Left renal pelvis (tissue), 4 donors: ENCODE measurements around the gene ARHGAP19. TPM values are rescaled to one million over a fixed set of nuclear protein-coding genes. Genes with fewer than 3 reads are reported as not detected.
A peak's percentile ranks its signal among the peaks of the same experiment; 100 is the strongest.

Experiments
- DNase-seq, 4 donors: peaks; one replicate each; pipeline ENCODE4 v3.0.0-alpha.2; 2013; ENCODE audit warnings: low read depth in 4 of 4, low spot score in 3 of 4
- polyA plus RNA-seq, 4 donors: library from polyadenylated mRNA; unstranded; fragments of 120-200 nt; gene quantifications; one replicate each; pipeline ENCODE4 v1.2.1, GENCODE V29; 2013; ENCODE audit not compliant: insufficient read length in 4 of 4

ARHGAP19 gene
- polyA plus RNA-seq: 10 to 100 TPM; 20.9 to 37.9 (median 31.1) TPM

- DNase-seq: peak; percentile 95 to 97 (median 96)
These were observed at the start of gene ARHGAP19 for GRCh38 chr10:97292097-97292861. Gene ARHGAP19 (minus strand): TSS chr10:97292637. CDS start chr10:97292627, 10 bp downstream.

- DNase-seq: no peak
These were observed 49.0 kb upstream of the ARHGAP19 start for GRCh38 chr10:97341416-97341815.

- DNase-seq: no peak
These were observed 45.6 kb upstream of the ARHGAP19 start for GRCh38 chr10:97338041-97338440.

- DNase-seq: no peak
These were observed 44.8 kb upstream of the ARHGAP19 start for GRCh38 chr10:97336942-97337831.

GRCh38 chr10:97336446-97336845 lies 44.0 kb upstream of the ARHGAP19 start:
- no peak for DNase-seq

GRCh38 chr10:97336006-97336405 lies 43.6 kb upstream of the ARHGAP19 start:
- no peak for DNase-seq

GRCh38 chr10:97335188-97335619 lies 42.8 kb upstream of the ARHGAP19 start:
- DNase-seq: no peak

- peak in 3 of 4 donors; percentile 82 to 83 (median 83) for DNase-seq
These were observed 42.1 kb upstream of the ARHGAP19 start, which contains the start of gene FRAT2 for GRCh38 chr10:97334370-97335175. Gene FRAT2 (minus strand): TSS chr10:97334729. CDS start chr10:97334572, 157 bp downstream.

- DNase-seq: no peak
These were observed 41.3 kb upstream of the ARHGAP19 start for GRCh38 chr10:97333601-97334369.

- DNase-seq: no peak
These were observed 40.8 kb upstream of the ARHGAP19 start for GRCh38 chr10:97333351-97333600.

GRCh38 chr10:97332591-97333350 lies 40.3 kb upstream of the ARHGAP19 start:
- DNase-seq: no peak

- DNase-seq: no peak
These were observed 38.8 kb upstream of the ARHGAP19 start for GRCh38 chr10:97331153-97331703.

GRCh38 chr10:97329766-97330165 lies 37.3 kb upstream of the ARHGAP19 start:
- no peak for DNase-seq

GRCh38 chr10:97328646-97329453 lies 36.4 kb upstream of the ARHGAP19 start:
- DNase-seq: no peak

- DNase-seq: no peak
These were observed 35.2 kb upstream of the ARHGAP19 start for GRCh38 chr10:97327348-97328294.

GRCh38 chr10:97325754-97326153 lies 33.3 kb upstream of the ARHGAP19 start:
- no peak for DNase-seq

GRCh38 chr10:97323501-97323900 lies 31.1 kb upstream of the ARHGAP19 start:
- no peak for DNase-seq
